HG03575 (cell line): Measurements from ENCODE around the gene GTF3C5.
"Not testable (repeated sequence)": the region's sequence is repeated elsewhere in the genome, so short reads cannot be mapped to it uniquely, and the experiment has no call there.

ENCODE experiments used
- ATAC-seq: cut with Tn5 transposase; IDR thresholded peaks from one replicate; pipeline ENCODE4 v1.9.1; 2021; ENCODE audit not compliant: unreplicated experiment, insufficient number of reproducible peaks, low FRiP score; ENCODE audit errors: extremely low read depth

The GTF3C5 gene

GRCh38 chr9:133049043-133049442 lies 18.2 kb downstream of the GTF3C5 start:
- no peak for ATAC-seq

DNA sequence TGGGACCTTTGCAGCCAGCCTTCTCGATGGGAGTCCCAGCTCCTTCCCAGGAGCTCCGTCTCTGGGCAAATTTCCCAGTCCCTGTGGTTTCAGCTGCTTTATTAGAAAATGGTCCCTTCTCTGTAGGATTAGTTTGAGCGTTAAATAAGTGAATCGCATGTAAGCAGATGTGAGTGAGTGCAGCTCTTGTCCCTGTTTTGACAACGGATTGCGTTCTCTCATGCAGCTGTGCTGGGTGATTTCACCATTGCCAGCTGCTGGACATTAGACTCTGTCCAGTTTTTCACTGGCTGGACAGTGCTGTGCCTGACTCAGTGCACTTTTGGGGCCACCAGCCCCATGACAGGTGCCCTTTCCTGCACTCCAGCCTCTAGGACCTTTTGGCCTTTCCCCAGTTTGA lies 19.3 kb downstream of the GTF3C5 start:
- ATAC-seq: no peak

DNA sequence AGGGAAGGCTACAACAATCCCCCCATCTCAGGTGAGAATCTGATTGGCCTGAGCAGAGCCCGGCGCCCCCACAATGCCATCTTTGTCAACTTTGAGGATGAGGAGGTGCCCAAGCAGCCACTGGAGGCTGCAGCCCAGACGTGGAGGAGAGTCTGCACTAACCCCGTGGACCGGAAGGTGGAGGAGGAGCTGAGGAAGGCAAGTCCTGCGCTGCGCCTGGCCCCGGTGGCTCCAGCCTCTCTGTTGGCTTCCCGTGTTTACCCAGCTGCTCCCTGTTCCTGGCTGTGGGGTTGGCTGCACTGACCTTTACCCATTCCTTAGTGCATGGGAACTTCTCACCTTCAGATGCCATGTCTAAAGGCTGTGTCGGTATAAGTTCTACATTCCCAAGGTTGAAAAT lies 20.0 kb downstream of the GTF3C5 start:
- ATAC-seq: no peak

- ATAC-seq: no peak
These were observed 20.6 kb downstream of the GTF3C5 start for GRCh38 chr9:133051281-133051900.

DNA sequence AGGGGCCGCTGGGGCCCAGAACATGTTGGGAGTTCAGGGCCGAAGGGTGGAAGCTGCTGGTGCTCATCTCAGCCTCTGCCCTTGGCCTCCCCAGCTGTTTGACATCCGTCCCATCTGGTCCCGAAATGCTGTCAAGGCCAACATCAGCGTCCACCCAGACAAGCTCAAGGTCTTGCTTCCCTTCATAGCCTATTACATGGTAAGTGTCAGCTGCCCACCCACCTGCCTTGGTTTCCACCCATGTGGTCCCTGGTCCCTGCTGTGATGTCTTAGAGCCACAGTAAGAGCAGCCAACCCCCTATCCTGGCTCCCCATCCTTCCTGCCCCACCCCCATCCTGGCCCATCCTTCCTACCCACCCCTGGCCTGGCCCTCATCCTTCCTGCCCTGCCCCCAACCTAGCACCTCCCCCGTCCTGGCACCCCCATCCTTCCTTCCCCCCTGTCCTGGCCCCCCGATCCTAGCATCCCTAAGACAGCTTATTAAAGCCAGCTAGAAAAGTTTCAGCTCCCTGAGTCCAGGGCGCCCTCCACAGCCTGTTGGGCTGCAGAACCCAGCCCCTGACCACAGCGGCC lies 21.3 kb downstream of the GTF3C5 start:
- no peak for ATAC-seq

DNA sequence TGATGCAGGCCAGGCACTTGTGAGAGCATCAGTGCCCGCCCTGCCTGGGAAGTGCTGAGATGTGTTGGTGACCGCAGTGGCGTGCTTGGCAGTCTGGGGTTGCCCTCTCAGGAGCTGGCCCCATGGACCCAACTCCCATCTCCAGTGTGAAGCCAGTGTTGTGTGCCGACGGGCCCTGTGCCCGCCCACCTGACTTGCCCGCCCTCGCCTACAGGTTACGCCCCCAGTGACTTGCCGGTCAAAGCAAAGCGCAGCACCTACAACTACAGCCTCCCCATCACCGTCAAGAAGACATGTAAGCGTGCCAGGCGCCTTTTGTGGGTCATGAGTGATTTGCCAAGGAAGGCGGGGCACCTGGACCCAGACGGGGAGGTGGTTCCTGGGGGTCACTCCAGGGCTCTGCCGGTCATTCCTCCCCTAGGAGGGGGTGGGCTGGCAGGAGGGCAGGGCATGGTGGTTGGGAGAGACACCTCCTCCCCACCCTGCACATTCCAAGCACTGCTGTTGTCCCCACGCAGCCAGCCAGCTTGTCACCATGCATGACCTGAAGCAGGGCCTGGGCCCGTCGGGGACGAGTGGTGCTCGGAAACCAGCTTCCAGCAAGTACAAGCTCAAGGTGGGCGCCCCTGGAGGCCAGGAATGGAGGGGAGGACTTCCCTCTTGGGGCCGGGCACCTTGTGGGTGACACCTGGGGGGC lies 23.5 kb downstream of the GTF3C5 start:
- no peak for ATAC-seq

DNA sequence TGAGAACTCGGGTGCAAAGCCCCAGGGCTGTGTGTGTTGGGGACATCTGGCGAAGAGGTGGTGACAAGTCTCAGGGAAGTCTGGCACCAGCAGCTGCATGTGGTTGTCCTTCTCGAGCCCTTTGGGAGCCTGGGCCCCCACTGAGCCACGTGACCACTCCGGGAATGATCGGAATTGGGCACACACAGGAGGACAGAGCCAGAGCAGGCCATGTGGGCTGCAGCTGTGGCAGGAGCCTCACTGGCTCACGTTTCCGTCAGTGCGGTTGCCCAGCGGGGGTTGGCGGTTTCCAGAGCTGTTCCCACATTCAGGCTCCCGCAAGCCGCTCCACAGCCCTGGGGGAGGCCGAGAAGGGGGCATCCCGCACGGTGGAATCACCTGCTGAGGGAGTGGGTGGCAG lies 24.2 kb downstream of the GTF3C5 start:
- ATAC-seq: no peak

DNA sequence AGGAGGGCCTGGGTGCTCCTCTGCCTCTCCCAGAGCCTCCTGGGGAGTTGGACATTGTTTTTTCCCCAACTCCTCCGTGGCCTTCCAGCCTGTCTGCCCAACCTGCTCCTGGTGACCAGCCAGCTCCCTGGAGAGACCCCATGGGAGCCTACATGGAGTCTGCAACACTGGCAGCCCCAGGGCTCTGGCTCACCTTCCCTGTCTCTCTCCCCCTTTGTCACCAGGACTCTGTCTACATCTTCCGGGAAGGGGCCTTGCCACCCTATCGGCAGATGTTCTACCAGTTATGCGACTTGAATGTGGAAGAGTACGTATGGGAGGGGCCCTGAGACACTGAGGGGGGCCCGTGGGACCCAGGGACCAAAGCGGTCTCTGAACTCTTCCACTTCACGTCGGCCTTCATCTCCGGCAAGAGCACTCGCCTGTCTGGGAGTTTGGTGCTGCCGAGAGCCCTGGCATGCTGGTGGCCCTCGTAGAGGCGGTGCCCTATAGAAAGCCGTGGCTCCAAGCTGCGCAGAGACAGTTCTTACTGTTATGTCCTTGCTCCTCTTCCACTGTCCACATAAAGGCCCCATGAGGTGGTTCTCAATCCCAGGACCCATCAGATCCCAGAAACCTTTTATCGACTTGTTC lies 25.1 kb downstream of the GTF3C5 start:
- ATAC-seq: no peak

DNA sequence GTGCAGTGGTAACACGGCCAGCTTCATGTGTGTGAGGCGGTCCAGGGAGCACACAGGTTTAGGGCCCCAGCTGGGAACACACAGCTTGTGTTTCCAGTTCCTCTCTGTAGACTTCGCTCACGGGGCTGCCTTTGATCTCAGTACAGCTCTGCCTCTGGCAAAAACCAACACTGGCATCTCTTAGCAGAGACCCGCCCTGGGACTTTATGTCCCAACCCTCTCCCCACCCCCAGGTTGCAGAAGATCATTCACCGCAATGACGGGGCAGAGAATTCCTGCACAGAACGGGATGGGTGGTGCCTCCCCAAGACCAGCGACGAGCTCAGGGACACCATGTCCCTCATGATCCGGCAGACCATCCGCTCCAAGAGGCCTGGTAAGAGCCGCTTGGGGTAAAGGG lies 25.7 kb downstream of the GTF3C5 start:
- no peak for ATAC-seq

GRCh38 chr9:133057006-133057405 lies 26.2 kb downstream of the GTF3C5 start:
- no peak for ATAC-seq

DNA sequence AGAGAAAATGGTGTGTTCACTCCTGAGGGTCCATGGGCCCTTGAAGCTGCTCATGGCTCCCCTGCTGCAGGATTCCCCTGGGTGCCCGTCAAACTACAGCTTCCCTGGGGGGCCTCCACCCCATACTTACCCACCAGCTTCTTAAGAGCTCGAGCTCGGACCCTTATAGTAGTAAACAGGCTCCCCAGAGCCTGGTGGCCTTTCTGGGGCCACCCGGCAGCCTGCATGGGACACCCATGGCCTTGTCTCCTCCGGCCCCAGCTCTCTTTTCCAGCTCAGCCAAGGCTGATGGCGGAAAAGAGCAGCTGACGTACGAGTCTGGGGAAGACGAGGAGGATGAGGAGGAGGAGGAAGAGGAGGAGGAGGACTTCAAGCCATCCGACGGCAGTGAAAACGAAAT lies 26.8 kb downstream of the GTF3C5 start:
- ATAC-seq: no peak

GRCh38 chr9:133058071-133058470 lies 27.3 kb downstream of the GTF3C5 start:
- no peak for ATAC-seq

- ATAC-seq: no peak
These were observed 27.9 kb downstream of the GTF3C5 start for GRCh38 chr9:133058550-133059320.

DNA sequence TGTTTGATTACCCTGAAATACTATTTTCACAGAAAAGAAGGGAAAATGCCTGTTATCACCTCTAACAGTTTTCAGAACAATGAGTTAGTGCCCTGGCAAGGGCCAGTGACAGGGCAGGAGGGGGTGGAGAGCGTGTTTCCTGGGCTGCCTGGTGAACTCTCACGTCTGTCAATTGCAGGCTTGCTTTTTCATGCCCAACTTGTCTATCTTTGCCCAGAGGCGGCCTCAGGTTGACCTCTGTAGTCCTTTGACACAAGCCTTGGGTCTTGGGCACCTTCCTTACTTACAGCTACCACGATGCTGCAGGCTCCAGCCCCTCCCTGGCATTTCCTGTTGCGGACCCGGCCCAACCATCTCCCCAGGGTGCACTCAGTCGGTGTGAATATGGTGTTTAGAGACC lies 28.8 kb downstream of the GTF3C5 start:
- no peak for ATAC-seq

DNA sequence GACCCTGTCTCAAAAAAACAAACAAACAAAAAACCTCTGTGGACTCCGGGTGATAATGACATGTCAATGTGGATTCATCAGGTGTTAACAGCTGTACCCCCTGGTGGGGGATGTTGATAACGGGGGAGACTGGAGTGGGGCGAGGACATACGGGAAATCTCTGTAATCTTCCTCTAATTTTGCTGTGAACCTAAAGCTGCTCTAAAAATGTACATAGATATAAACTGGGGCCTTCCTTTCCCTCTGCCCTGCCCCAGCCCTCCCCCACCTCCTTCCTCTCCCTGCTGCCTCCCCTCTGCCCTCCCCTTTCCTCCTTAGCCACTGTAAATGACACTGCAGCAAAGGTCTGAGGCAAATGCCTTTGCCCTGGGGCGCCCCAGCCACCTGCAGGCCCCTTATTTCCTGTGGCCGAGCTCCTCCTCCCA lies 29.6 kb downstream of the GTF3C5 start:
- ATAC-seq: no peak

DNA sequence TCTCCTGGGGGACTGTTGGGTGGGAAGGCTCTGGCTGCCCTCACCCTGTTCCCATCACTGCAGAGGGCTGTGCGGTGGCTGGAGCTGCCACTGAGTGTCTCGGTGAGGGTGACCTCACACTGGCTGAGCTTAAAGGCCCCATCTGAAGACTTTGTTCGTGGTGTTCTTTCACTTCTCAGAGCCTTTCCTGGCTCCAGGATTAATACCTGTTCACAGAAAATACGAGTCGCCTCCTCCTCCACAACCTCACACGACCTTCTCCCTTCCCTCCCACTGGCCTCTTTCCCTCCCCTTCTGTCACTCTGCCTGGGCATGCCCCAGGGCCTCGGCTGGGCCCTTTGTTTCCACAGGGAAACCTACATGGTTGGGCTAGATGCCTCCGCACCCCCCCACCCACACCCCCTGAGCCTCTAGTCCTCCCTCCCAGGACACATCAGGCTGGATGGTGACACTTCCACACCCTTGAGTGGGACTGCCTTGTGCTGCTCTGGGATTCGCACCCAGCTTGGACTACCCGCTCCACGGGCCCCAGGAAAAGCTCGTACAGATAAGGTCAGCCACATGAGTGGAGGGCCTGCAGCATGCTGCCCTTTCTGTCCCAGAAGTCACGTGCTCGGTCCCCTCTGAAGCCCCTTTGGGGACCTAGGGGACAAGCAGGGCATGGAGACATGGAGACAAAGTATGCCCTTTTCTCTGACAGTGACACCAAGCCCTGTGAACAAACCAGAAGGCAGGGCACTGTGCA lies 30.4 kb downstream of the GTF3C5 start:
- ATAC-seq: not testable (repeated sequence)

GRCh38 chr9:133061764-133062145 lies 31.0 kb downstream of the GTF3C5 start, which contains the start of gene CEL:
Gene CEL (plus strand): TSS chr9:133061981. CDS start chr9:133062003, 22 bp downstream.
- ATAC-seq: not testable (repeated sequence)

GRCh38 chr9:133062569-133062968 lies 31.8 kb downstream of the GTF3C5 start:
- not testable (repeated sequence) for ATAC-seq

DNA sequence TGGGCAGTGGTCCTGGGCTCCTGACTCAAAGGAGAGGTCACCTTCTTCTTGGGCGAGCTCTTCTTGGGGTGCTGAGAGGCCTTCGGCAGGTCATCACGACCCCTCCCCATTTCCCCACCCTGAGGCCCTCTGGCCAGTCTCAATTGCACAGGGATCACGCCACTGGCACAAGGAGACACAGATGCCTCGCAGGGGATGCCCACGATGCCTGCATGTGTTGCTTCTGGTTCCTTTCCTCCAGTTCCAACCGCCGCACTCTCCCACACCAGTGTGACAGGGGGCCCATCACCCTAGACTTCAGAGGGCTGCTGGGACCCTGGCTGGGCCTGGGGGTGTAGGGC lies 32.3 kb downstream of the GTF3C5 start:
- no peak for ATAC-seq
